ENCODE results near the gene KDM2B.

Gene KDM2B

GRCh38 chr12:121561009-121561395, 19.8 kb downstream of the KDM2B start:
- no peak for DNase-seq (ENCODE audit: low spot score)

GRCh38 chr12:121560392-121561008, 20.3 kb downstream of the KDM2B start:
- DNase-seq (ENCODE audit: low spot score), result no peak

DNA sequence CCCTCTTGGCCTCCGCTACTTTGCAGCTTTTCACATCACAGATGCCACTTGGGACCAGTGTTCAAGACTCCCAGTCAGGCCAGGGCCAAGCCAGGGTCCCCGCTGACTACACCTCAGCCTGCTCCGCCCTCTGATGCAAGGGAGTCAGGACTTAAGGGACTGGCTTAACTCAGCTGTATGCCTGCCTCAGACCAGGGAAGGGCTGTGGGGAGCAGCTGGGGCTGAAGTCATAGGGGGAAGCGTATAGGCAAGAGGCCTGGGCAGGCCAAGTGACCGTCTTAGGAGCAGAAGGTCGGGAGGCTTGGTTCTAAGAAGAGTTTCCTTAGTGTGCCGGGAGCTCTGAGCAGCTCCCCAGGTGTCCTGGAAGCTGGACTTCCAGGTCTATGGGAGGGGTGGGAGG, 21.9 kb downstream of the KDM2B start:
- DNase-seq (ENCODE audit: low spot score), result no peak

DNA sequence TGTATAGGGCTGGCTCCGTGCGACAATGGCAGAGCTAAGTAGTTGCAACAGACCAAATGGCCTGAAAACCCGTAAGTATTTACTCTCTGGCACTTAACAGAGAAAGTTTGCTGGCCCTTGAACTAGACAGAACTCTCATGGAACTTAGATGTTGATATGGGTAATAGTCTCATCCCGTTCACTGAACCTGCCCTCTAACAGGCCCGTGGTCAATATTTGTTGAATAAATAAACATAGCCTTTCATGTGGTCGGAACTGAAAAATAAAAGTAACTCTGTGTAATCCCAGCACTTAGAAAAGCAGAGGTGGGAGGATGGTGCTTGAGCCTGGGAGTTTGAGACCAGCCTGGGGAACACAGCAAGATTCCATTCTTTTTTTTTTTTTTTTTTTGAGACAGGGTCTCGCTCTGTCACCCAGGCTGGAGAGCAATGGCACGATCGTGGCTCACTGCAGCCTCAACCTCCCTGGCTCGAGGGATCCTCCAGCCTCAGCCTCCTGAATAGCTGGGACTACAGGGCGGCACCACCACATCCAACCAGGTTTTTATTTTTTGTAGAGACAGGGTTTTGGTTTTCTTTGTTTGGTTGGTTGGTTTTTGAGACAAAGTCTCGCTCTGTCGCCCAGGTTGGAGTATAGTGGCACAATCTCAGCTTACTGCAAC, 29.7 kb downstream of the KDM2B start:
- no peak for DNase-seq (ENCODE audit: low spot score)

DNA sequence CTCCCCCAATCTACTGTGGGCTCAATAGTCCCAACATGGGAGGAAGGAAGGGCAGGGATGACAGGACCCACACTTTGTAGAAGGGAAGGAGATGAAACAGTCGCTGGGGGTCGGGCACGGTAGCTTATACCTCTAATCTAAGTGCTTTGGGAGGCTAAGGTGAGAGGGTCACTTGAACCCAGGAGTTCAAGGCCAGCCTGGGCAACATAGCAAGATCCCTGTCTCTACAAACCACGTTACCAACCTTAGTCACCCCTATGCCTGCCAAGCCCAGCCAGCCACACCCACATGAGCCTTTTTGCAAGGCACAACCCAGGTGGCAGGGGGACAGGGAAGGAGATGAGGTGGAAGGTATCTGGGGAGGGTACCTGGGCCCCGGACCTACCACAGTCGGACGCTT, 31.7 kb downstream of the KDM2B start:
- no peak for DNase-seq (ENCODE audit: low spot score)

DNA sequence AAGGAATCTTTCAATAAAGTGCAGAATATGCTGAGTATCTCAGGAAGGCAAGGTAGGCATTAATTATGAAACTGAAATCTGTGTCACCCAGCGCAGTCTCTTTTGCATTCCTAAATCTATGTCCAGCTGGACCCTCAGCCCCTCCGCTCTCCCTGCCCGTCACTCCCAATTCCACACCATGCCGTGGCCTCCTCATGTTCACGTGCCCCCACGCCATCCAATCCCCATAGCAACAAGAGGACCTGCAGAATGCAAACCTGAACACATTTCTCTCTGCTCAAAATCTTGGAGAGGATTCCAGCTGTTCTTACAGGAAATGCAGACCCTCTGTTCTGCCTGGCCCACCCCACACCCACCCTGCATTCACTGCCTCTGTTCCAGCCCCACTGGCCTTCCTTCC, 35.3 kb downstream of the KDM2B start:
- DNase-seq (ENCODE audit: low spot score), result no peak

GRCh38 chr12:121543786-121544185, 37.0 kb downstream of the KDM2B start:
- DNase-seq (ENCODE audit: low spot score), result no peak

GRCh38 chr12:121539908-121540307, 40.9 kb downstream of the KDM2B start:
- no peak for DNase-seq (ENCODE audit: low spot score)

DNA sequence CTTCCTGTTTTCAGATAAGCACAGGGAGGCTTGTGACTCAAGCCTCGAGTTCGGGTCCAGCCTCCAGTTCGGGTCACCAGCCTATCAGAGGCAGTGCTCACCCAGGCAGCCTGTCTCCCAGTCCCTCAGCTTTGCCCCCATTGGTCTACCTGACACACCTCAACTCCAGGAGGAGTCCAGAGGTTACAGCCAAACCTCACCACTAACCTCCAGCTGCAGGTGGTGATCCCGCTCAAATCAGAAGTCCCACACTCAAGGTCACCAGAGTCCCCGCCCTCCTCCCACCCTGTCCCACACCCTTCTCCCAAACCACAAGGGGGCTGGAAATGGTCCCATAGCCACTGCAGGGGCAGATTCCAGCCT, 42.1 kb downstream of the KDM2B start:
- peak; percentile 47 for DNase-seq (ENCODE audit: low spot score)

DNA sequence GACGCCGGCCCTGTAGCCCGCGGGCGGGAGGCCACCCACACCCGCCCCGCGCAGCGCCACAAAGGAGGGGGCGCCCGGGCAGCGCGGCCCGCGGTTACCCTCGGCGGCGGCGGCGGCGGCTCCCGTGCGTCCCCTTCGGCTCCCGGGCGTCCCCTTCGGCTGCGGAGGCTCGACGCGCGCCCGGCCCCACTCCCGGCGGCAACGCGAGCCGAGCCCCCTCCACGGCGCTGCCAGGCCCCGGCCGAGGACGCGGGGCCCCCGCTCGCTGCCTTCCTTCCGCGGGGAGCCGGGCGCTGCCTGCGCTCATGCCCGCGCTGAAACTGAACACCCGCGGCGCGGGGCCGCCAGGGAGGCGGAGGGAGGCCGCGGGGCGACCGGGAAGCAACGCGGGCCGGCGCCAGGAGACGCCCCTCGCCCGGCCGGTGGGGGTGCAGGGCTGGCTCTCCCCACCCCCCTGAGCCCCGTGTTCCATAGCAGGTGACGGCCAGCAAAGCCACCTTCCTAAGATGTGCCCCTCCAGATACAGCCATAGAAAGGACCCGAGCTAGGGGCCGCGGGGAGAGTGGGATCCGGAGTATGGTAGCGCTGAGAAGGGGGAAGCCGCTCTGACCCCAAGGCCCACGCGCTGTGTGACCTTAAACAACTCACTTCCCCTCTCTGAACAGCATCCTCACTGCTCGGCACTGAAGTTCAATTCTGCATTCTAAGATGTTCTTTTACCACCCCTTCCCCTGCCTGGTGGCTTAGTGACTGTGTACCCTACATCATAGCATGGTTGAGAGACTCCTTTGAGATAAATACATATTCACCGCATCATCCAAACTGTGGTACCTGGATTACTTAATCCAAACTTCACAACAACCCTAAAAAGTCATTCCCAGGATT, 42.8 kb downstream of the KDM2B start:
- DNase-seq (ENCODE audit: low spot score), result no peak

DNA sequence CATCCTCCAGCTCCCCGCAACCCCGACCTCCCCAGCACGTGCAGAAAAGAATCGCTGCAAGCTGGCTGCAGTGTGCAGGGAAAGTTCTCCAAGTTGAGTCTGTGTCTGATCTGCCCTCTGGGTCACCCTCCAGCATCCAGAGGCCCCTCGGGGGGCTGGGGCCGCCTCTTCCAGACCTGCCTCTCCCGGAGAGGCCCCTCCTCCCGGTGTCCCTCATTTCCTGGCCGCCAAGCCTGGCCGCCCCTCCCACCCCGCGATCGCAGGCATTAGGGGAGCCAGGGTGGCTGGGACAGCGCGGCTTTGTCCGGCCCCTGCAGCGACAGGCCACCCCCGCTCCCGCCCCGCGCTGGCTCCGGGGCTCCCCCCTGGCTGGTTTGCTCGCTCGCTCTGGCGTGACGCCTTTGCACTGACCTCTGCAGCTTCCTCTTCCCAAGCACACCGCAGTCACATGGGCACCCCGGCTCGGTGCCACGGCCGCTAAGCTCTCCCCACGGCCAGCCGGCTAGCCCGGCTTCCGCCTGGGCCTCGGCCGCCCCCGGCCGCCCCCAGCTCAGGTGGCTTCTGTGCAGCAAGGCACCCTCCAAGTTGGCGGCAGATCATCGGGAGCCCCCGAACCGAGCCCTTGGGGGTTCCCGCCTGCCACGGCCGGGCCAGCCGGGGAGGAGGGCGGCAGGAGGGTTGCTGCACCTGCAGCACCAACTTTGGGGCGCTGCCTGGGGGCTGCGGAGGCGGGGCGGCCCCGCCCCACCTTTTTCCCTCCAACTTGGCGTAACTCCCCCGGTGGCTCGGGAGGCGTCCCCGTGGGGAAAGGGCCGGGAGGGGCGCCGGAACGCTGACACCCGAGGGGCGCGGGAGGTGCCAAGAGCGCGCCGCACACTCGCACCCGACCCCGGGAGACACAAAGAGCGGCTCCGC, 43.7 kb downstream of the KDM2B start:
- DNase-seq (ENCODE audit: low spot score), result peak; percentile 85

DNA sequence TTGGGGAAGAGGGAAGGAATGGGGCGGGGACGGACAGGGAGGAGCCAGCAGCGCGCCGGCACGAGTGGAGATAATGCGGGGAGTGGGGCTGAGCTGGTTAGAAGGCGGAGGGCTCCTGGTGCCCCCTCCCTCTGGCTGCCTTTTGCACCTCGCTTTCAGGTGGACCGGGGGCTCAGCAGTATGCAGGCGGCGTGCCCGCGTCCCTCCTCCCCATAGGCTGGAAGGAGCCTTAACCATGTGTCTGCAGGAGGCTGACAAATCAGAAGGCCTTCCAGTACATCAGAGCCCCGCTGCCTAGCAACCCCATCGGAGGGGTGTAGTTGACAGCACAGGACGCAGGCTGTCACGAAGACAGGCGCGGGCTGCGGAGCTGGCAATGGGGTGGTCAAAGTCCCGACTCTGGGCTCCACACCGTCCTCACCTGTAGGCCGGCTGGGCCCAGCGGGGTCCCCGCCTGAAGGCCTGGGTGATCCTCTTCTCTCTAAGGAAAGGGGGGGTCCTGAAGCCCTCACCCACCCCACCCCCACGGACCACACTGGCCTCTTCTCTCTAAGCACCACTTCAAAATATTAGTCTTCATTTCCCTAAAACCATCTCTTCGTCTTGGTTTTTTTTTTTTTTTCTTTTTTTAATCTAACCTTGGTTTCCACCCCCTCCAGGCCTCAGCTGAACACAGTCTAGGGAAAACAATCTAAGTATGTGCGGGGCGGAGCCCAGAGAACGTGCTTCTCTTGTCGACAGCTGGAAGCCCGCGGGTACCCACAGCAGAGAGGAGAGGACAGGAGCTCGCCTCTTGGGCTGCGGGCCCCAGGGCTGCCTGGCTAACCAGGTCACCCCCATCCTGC, 44.5 kb downstream of the KDM2B start:
- DNase-seq (ENCODE audit: low spot score), result peak; percentile 73

- no peak for DNase-seq (ENCODE audit: low spot score)
Measured at GRCh38 chr12:121535150-121536053, 45.4 kb downstream of the KDM2B start.

DNA sequence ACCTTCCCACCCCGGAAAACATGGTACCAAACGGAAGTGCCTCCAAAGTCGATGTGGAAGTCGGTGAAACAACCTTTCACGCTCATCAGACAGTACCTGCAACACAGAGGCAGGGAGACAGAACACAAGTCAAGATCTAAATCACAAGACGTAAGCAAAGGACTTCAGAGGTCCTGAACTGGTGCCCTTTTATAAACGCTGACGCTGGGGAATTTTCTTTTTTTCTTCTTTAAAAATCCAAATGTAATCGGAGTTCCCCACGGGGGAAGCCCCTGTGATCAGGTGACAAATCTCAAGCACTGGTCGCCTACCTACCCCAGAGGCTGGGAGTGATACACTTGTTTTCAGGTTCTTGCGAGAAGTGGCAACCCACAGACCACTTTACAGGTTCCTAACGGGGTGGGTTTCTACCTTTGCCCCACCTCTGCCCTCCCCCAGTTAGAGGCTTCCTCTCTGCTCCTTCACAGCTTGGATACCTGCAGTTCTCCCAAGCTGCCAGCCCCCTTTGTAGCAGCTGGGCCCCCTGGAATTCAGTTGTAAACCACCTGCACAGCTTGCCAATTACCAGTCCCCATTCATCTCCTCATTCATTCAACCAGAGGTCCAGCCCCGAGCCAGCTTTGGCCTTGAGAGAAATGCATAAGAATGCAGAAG, 46.2 kb downstream of the KDM2B start:
- DNase-seq (ENCODE audit: low spot score), result no peak

DNA sequence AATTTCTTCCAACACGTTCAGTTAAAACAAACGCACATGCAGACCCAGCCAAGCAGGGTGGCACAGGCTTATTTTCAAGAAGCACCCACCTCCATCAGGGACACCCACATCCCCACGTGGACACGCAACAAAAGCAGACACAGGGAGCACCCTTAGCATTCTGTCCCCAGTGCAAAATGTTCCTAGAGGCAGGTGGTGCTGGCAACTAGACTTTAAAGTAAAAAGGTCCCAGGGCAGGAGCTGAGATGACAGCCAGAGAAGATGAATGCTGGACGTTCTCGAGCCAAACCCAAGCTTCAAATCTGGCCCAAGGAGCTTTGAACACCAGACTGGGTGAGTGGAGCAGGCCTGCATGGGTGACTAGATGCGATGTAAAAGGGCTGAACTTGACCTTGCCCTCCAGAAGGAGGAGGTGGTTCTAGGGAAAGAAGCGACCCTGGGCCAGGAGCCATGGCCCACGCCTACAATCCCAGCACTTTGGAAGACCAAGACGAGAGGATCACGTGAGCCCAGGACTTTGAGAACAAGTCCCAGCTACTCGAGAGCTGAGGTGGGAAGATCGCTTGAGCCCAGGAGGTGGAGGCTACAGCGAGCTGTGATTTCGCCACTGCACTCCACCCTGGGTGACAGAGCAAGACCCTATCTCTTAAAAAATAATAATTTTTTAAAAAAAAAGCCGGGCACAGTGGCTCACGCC, 47.3 kb downstream of the KDM2B start:
- no peak for DNase-seq (ENCODE audit: low spot score)

DNA sequence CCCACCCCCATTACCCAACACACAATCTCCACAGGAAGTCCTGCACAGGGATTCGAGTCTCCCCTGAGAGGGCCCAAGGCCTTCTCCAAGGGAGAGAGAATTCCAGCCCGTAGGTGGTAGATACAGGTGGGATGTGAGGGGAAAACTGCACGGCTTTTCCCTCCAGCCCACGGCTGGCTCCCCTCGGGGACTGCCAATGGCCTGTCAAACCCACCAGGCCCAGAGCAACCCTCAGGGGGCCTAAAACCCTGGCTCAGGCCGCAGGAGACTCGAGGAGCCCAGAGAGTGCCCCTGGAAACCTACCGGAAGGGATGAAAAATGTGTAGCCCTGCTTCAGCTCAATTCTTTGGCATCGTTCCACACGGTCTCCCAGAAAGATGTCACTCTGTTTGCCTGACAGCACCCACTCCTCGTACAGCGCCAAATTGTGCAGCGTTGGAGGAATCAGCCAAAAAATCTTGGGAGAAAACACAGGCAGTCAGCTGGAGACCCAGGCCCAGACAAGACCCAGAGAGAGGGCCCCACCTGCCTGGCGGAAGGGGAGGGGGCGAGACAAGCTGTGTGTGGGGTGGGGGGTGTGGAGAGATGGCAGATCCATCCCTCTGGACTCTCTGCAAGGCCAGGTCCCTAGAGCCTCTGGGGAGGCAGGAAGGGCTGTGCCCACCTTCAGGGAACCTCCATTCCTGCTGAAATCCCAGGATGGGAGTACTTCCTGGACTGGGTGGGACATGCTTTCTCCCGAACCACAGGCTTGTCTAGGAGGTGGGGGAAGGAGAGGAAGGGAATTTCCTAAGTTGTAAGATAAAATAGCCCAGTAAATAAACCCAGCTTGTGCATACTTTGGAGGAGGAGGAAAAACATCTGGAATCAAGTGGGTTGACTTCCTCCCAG, 48.1 kb downstream of the KDM2B start:
- no peak for DNase-seq (ENCODE audit: low spot score)

DNA sequence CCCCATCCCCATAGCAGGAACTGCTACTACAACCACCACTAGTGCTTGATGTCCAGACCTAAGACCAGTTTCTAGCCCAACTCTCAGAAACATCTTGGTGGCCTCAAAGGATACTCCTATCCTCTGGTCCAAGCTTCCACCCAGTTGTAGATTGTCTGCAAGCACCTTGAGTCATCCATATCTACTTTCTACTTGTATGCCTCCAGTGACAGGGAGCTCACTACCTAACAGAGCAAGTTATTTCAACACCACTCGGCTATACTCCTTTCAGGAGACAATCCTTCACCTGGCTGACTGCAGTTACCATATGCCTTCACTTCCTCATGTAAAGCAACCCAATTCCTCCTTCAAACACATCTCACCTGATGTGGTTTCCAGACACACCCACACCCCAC, 49.5 kb downstream of the KDM2B start:
- DNase-seq (ENCODE audit: low spot score), result no peak
